Right lobe of liver (tissue), 6 donors: Measurements from ENCODE around the gene ALDH1L1. TPM values are rescaled to one million over a fixed set of nuclear protein-coding genes. Genes with fewer than 3 reads are reported as not detected.
A peak's percentile ranks its signal among the peaks of the same experiment; 100 is the strongest.

ENCODE experiments used
- ATAC-seq, 4 donors: fragments of 200-7000 bp; cut with Tn5 transposase; one replicate each; pipeline ENCODE4 v1.9.1; 2020; ENCODE audit warnings: mild to moderate bottlenecking in 4 of 4, moderate library complexity in 4 of 4
- DNase-seq, 3 donors: peaks; one replicate each; pipeline ENCODE4 v3.0.0-alpha.2; 2020
- H3K27ac ChIP-seq, 3 donors: fragments of 200-600 bp; one replicate each; pipeline ENCODE4 v1.8.0; 2022
- H3K27me3 ChIP-seq, 2 donors: fragments of 200-600 bp; one replicate each; pipeline ENCODE4 v1.8.0; 2022
- H3K36me3 ChIP-seq, 4 donors: fragments of 200-600 bp; sonication (generic) in 1 of 4; one replicate each; pipeline versions ENCODE4 v1.5.1 to v1.8.0; 2017 to 2022; ENCODE audit warnings: control low read depth in 1 of 4
- H3K4me1 ChIP-seq, 4 donors: fragments of 200-600 bp; sonication (generic) in 1 of 4; one replicate each; pipeline versions ENCODE4 v1.5.1 to v1.8.0; 2017 to 2022; ENCODE audit warnings: control low read depth in 1 of 4
- H3K4me3 ChIP-seq, 3 donors: fragments of 200-600 bp; one replicate each; pipeline ENCODE4 v1.8.0; 2022
- H3K9me3 ChIP-seq, 4 donors: fragments of 200-600 bp; sonication (generic) in 1 of 4; one replicate each; pipeline versions ENCODE4 v1.5.1 to v1.8.0; 2017 to 2022; ENCODE audit warnings: control low read depth in 1 of 4
- CTCF ChIP-seq, 4 donors: fragments of 200-600 bp in 3 of 4; fragments of 450-650 bp in 1 of 4; IDR thresholded peaks; one replicate each; pipeline versions ENCODE4 v1.5.1 to v1.8.0; 2016 to 2022; ENCODE audit warnings: antibody characterized with exemption in 4 of 4, mild to moderate bottlenecking in 2 of 4
- POLR2A ChIP-seq: fragments of 450-650 bp; IDR thresholded peaks from one replicate; pipeline ENCODE4 v1.6.1; 2017; ENCODE audit warnings: antibody characterized with exemption, mild to moderate bottlenecking
- WGBS: methylation state at CpG from one replicate; pipeline ENCODE4 v1.1.6; 2018; ENCODE audit warnings: low coverage, low lambda C conversion rate; ENCODE audit not compliant: insufficient coverage; ENCODE audit errors: missing lambda C conversion rate; 5-methylcytosine and 5-hydroxymethylcytosine counted together
- intact Hi-C, 2 donors: fragments of 100-400 bp; cut with DNase I; formaldehyde crosslinking; loops; one replicate each; pipeline versions ENCODE4 v1.11.2 to v1.14.1; 2022
- total RNA-seq, 6 experiments: library from RNA; depleted of rRNA in 2 of 6; stranded (reverse); fragments of >200 nt in 2 of 6; fragmentation: NEBNext Ultra II Directional in 3 of 6; extraction: Animal tissue kit (Norgen Biotek cat#: 25700) in 3 of 6; gene quantifications; one replicate each; pipeline versions ENCODE4 v1.1.0 to v1.2.4, GENCODE V29; 2016 to 2023
- donor health status: DM: no; HTN: yes; CAD: no.
- donor health status: DM: no; HTN: no; CAD: no.
- donor health status: DM: no; HTN: no; CAD: no.
- donor health status: DM: no; HTN: yes; CAD: no.
- donor health status: DM: no; HTN: yes; CAD: no.

ALDH1L1 gene
- total RNA-seq, 6 experiments from 2014 or later, result 94.9 to 962 (median 353) TPM

GRCh38 chr3:126152901-126153694 lies 27.3 kb downstream of the ALDH1L1 start:
- 85% methylated on average over 7 of the region's 13 CpGs for WGBS
- DNase-seq, result no peak
- intact Hi-C loops, result no loop called here
- Histone ChIP-seq H3K27ac (no peak overlapping the region), H3K4me1 (no peaks in the 10 kb centered on the region), H3K27me3 (no peaks in the 10 kb centered on the region), H3K9me3 (no peaks in the 10 kb centered on the region), H3K4me3 (no peak overlapping the region), H3K36me3 (peaks cover 0 to 100% (median 49%) of the 10 kb centered on the region in 4 donors)
- ATAC-seq, result no peak
- TF ChIP-seq POLR2A, result no peak
- TF ChIP-seq CTCF (IDR thresholded peaks at IDR 0.05), result no peak

- ATAC-seq, result no peak
- peak in 2 of 3 donors; percentile 37 to 51 for DNase-seq
These were observed 27.9 kb downstream of the ALDH1L1 start for GRCh38 chr3:126152458-126152857.

GRCh38 chr3:126151562-126152302 lies 28.7 kb downstream of the ALDH1L1 start:
- intact Hi-C loops, result no loop called here
- DNase-seq, result no peak

More at GRCh38 chr3:126152458-126152857, 27.9 kb downstream of the ALDH1L1 start:
- peaks cover 0 to 100% (median 48%) of the 10 kb centered on the region in 4 donors for H3K36me3 ChIP-seq
- H3K9me3 ChIP-seq, result no peaks in the 10 kb centered on the region
- H3K4me1 ChIP-seq, result no peaks in the 10 kb centered on the region
- TF ChIP-seq CTCF (IDR thresholded peaks at IDR 0.05) (no peak), POLR2A (no peak)
- no peak overlapping the region for H3K27ac ChIP-seq
- H3K27me3 ChIP-seq, result no peaks in the 10 kb centered on the region
- intact Hi-C loops, result no loop called here
- 88% methylated on average over 2 of the region's 9 CpGs for WGBS
- H3K4me3 ChIP-seq, result no peak overlapping the region

More at GRCh38 chr3:126151562-126152302, 28.7 kb downstream of the ALDH1L1 start:
- H3K4me1 ChIP-seq, result no peaks in the 10 kb centered on the region
- H3K4me3 ChIP-seq, result no peak overlapping the region
- peaks cover 0 to 100% (median 48%) of the 10 kb centered on the region in 4 donors for H3K36me3 ChIP-seq
- no peaks in the 10 kb centered on the region for H3K27me3 ChIP-seq
- ATAC-seq, result no peak
- H3K9me3 ChIP-seq, result no peaks in the 10 kb centered on the region
- 71% methylated on average over 5 of the region's 6 CpGs for WGBS
- TF ChIP-seq CTCF (IDR thresholded peaks at IDR 0.05), result no peak
- no peak for TF ChIP-seq POLR2A
- no peak overlapping the region for H3K27ac ChIP-seq
